GM19372 (cell line): ENCODE measurements around the gene ATF5.

Experiments
- ATAC-seq: cut with Tn5 transposase; IDR thresholded peaks from one replicate; pipeline ENCODE4 v1.9.1; 2021; ENCODE audit warnings: mild to moderate bottlenecking, low read depth, moderate library complexity; ENCODE audit not compliant: unreplicated experiment

Gene ATF5, protein sequence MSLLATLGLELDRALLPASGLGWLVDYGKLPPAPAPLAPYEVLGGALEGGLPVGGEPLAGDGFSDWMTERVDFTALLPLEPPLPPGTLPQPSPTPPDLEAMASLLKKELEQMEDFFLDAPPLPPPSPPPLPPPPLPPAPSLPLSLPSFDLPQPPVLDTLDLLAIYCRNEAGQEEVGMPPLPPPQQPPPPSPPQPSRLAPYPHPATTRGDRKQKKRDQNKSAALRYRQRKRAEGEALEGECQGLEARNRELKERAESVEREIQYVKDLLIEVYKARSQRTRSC

DNA sequence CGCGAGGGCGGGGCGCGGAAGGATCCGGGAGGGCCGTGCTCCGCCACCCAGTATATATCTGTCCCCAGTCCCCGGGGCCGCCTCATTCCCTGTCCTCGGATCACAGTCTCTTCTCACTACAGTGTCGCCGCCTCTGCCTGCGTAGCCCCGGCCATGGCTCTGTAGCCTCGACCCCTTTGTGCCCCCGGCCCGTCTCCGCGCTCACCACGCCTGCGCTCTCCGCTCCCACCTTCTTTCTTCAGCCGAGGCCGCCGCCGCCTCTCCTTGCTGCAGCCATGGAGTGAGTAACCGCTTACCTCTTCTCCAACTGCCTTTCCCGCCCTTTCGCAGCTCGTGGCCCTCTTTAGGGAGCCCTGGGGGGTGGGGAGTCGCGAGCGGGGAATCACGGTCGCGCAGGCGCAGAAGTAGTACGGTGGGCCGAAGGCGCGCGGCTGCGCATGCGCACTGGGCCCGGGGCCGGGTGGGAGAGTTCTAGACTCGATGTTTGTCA lies at the start of gene ATF5, which contains the start of gene NUP62:
TSS of gene ATF5 (plus strand) at position 85 of the 490 bp plus-strand sequence. CDS start 1,646 bp downstream, outside the sequence.
TSS of gene NUP62 (minus strand) at position 384 of the 490 bp plus-strand sequence. CDS start 19,697 bp downstream, outside the sequence.
- peak; percentile 50 for ATAC-seq

DNA sequence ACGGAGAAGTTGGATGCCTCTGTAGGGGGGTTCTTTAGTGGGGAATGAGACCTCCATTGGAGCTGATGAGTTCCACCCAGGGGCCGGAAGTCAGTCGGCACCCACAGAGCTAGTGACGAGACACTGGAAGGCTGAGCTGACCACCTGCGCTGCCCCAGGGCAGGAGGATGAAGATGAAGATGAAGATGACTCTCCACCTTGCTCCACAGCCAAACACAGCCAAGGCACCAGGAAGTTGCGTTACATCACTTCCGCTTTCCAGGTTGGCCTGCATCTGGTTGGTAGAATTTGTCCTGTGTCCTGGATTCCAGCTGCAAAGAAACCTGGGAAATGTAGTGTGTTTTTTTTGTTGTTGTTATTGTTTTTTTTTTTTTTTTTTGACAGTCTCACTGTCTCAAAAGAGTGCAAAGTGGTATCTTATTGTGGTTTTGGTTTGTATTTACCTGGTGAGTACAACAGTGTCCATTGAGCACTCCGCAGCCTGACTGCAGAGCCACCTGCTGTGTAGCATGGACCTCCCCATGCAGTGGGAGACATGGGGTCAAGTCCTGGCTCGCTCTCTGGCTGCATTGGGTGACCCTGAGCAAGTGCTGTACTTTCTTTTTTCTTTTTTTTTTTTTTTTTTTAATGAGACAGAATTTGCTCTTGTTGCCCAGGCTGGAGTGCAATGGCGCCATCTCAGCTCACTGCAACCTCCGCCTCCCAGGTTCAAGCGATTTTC lies 49.6 kb upstream of the ATF5 start:
- no peak for ATAC-seq

DNA sequence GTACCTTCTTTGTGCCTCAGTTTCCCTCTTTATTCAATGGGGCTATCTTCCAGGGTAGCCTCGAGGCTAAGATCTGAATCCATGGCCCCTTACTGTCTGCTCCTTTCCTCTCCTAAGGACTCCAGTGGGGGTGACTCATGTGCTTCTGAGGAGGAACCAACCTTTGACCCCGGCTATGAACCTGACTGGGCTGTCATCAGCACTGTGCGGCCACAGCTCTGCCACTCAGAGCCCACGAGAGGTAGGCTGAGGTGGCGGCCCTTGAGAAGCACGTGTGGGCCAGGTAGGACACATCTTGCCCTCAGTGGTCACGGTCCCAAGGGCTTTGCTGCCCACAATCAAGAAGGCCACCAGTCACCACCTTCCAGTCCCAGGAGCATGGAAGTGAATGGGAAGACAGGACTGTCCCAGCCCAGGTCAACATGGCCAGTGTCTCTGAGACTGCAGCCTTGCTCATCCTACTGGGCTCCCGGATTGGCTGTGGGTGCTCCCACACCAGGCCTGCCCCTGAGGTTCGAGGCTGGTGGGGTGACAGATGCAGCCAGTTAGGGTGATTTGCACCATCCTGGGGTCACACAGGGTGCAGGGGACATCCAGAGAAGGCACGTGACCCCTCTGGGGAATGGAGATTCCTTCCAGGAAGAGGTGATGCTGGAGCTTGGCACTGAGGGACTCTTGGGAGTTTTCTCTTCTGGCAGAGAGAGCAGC lies 48.7 kb upstream of the ATF5 start:
- ATAC-seq = no peak

DNA sequence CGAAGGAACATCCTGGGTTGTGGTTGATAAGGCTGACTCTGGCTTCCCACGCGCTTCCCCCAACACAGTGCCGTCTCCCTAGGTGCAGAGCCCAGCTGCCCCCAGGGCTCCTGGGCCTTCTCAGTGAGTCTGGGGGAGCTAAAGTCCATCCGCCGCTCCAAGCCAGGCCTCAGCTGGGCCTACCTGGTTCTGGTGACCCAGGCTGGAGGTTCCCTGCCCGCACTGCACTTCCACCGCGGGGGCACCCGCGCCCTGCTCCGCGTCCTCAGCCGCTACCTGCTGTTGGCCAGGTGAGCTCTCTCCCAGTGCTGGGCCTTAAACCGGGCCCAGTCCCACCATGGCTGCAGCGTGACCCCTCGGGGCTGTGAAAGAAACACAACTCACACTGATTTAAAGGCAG lies 47.8 kb upstream of the ATF5 start:
- no peak for ATAC-seq

DNA sequence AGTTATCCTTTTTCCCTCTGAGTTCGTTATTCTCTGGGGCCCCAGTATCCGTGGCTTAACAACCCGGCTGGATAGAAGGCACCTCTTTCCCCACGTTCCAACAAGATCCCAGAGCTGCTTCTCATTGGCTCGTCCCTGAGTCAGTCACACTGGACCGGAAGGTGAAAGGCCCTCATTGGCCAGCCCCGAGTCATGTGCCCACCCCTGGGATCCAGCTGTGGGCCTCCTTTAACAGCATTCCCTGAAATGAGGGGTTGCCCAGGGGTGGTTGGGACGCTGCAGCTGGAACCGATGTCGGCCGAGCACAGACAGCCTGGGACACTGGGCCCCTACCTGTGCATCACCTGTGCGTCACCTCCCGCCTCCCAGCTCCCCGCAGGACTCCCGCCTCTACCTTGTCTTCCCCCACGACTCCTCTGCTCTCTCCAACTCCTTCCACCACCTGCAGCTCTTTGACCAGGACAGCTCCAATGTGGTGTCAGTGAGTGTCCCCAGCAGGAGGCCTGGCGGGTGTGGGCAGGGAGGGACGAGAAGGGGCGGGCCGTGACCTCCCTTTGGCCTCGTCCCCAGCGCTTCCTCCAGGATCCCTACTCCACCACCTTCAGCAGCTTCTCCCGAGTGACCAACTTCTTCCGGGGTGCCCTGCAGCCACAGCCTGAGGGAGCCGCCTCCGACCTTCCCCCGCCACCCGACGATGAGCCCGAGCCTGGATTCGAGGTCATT lies 47.2 kb upstream of the ATF5 start:
- ATAC-seq = no peak

DNA sequence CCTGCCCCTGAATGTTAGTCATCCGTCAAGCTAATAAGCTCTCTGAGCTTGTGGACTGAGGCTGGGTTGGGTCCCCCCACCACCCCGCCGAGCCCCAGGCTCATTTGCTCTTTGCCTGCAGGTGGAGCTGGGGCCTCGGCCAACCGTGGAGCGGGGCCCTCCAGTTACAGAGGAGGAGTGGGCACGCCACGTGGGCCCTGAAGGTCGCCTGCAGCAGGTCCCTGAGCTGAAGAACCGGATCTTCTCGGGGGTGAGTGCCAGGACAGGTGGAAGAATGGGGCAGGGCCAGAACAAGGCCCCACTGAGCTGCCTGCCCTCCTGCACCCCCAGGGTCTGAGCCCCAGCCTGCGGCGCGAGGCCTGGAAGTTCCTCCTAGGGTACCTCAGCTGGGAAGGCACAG lies 46.4 kb upstream of the ATF5 start:
- ATAC-seq = no peak

DNA sequence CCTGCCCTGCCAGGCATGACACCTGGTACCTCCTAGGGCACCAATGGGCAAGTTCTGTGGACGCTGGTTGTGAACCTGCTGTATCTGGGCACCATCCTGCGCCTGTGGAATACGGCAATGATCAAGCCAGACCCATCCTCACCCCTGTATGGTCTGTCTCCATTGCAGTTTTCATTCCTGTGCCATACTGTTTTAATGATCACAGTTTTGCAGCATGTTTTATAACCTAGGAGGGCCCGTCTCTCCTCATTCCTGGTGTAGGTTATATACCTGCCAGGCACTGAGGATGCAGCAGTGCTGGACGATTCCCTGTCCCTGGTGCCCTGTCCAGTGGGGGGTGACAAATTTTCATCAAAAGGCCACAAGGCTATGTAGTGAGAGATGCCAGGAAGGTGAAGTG lies 45.9 kb upstream of the ATF5 start:
- no peak for ATAC-seq

DNA sequence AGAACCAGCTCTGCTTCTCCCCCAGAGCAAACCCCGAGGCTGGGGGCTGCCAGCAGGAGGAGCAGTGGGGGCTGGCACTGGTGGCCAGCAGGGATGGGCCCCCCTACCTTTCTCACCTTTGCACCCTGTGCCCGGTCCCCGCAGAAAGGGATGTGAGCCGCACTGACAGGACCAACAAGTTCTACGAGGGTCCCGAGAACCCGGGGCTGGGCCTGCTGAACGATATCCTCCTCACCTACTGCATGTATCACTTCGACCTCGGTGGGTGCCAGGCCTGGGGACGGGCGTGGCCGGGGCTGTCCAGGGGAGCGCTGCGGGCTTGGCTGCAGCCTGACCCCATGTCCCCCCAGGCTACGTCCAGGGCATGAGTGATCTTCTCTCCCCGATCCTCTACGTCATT lies 44.9 kb upstream of the ATF5 start:
- ATAC-seq = no peak

DNA sequence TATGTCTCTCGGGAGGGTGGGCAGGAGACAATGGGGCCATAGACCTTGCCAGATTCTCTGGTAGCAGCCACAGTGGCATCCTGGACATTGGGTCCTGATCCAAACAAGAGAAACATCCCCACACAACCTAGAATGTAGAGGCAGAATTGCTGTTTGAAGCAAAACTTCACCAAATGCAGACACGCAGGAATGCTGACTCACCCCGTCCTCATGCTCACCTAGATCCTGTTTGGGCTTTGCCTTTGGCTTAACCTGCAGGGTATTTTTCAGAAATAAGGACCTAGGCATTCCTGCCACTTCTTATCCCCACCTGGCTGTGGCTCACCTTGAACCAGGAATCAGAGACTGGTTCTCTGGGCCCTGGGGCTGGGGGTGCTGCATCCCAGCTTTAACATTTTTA lies 44.2 kb upstream of the ATF5 start:
- no peak for ATAC-seq

DNA sequence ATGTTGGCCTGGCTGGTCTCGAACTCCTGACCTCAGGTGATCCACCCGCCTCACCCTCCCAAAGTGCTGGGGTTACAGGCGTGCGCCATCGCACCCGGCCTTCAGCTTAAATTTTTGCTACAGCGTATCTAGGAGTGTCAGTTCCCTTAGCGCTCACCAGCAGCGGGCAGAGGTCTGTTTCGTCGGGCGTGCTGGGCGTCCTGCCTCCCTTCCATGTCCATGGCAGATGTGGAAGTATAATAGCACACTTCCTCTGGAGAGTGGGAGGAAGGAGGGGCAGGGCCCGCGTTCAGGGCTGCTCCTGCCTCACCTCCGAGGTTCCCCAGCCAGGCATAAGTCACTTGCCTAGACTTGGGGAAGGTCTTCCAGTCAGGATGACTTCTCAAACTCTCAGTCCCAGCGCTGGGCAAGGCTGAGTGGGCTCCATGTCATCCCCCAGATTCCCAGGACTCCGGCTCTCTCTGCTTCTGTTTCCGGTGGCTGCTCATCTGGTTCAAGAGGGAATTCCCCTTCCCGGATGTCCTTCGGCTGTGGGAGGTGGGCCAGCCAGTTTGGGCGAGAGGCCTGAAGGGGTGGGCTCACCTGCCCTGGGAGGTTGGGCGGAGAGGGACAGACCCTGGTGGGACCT lies 41.9 kb upstream of the ATF5 start:
- ATAC-seq = no peak

DNA sequence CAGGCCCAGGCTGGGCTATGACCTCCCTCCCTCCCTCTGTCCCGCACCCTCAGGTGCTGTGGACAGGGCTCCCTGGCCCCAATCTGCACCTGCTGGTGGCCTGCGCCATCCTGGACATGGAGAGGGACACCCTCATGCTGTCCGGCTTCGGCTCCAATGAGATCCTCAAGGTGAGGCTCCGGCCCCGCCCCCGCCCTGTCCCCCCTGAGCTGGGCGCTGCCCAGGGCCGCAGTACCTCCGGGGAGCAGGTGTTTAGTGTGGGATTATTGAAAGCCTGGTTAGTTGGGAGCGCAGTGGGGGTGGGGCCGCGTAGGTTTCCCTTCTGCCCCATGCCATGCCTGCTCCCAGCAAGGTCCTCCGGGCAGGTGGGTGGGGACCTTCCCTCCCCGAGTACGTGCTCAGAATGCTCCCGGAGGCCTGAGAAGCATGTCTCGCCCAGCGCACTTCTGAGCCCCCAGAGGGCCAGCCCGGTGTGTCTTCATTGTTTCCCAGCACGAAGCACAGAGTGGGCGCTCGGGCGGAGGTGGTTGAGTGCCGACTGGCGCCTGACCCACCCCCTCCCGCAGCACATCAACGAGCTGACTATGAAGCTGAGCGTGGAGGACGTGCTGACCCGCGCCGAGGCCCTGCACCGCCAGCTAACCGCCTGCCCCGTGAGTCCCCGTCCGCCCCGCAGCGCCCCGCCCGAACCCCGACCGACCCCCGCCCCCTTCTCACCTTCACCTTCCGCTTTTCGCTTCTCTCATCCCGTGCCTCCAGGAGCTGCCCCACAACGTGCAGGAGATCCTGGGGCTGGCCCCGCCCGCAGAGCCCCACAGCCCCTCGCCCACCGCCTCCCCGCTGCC lies 41.1 kb upstream of the ATF5 start:
- ATAC-seq = no peak

DNA sequence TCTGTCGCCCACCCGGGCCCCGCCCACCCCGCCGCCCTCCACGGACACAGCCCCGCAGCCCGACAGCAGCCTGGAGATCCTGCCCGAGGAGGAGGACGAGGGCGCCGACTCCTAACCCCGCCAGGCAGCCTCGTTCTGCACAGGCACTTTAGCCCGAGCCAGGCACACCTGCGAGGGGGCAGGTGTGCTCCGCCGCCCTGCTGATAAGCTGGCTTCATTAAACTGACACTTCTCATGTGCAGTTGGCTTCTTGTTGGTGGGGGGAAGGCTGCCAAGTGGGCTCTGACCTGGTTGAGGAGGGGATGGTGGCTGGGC lies 40.5 kb upstream of the ATF5 start:
- no peak for ATAC-seq

DNA sequence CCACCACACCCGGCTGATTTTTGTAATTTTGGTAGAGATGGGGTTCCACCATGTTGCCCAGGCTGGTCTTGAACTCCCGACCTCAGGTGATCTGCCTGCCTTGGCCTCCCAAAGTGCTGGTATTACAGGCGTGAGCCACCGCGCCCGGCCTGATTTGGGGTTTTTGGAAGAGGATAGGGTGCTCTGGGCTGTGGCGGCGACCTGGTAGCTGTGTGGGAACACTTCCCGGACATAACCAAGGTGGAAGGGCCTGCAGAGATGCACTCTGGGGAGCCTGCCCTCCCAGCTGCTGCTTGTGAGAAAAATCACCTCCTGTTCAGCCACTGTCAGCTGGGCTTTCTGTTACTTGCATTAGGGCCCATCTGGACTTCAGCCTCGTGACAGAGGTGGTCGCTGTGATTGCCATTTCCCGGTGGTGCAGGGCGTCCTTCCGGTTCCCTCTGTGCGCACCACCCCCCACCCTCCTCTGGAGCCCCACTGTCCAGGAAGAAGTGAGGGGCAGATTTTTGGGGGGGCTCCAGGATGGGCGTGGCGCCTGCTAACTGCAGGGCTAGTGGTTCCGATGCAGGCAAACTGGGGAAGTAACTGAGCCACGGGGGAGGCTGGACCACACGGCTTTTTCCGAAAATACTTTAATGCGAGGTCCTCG lies 39.8 kb upstream of the ATF5 start:
- ATAC-seq = no peak

DNA sequence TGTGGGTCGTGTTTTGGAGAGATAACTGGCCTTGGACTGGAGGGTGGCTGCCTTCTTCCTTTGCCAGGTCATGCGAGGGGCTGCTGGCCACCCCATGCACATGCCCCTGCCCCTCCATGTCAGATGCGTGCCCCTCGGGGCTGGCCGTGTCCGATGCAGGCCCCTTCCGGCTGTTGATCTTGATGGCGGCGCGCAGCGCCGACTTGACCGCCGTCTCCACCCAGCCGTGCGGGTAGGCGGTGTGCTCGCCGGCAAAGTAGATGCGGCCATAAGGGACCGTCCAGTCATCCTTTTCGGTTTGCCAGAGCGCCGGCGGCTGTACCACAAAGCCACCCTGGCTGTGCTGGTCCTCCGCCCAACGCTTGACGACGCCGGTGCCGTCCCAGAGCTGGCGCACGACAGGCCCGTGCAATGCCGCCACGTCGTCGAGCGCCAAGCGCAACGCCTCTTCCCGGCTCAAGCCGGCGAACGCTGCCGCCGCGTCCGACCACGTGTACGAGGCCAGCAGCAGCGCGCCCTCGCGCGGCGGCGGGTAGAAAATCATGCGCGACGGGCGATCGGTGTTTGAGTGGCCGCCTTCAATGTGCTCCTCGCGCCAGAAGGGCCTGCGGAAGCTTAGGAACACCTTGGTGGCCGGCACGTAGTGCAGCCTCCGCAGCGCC lies 39.2 kb upstream of the ATF5 start:
- no peak for ATAC-seq

DNA sequence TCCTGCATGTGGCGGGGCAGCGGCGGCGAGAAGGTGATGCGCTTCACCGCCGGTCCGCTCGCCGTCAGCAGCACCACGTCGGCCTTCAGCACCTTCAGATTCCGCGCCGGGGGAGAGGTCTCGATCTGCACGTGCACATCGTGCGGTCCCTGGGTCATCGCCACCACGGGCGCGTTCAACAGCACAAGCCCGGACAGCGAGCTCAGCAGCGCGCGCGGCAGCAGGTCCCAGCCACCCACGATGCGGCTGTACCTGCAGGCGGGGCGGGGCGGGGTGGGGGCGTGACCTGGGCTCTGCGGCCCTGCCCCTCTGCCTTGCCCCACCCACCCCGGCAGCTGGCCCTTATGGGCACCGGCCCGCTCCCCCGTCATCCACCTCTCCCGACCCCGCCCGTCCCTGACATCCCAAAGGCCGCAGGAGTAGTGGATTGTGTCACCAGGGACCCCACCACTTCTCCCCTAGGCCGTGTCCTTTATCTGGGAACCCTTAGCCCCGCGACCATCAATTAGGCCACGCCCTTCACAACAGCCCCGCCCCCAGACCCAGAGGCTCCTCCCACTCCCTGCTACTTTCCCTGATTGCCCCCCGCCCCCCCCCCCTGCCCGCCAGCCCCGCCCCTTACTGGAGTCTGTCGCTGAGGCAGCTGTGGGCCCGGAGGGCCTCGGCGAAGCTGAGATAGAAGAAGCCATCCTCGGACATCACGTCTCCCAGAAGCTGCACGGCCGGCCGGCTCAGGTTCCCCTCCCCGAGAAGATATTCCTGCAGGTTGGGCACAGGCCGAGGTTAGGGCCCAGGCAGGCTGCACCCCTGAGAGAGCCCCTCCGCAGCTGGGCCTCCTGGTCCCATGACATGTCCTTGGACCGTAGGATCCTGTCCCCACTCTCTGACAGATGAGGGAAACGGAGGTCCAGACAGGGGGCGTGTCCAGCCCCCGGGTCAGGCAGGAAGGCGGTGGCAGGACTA lies 38.4 kb upstream of the ATF5 start:
- no peak for ATAC-seq

DNA sequence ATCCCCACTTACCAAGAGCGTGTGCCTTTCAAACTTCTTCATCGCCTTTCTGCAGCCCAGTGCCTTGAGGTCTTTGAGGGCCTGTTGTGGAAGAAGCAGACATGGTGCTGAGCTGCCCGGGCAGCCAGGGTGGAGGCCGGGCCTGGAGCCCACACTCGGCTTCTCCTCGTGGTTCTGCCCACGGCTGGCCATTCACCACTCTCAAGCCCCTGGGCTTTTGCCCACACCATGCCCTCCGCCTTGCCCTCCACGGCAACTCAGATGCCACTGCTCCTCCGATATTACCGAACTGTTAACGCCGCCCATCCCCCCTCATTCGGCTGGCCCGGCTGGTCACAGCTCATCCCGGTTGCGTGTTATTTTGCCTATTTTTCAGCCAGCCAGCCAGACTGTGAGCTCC lies 37.6 kb upstream of the ATF5 start:
- ATAC-seq = no peak

DNA sequence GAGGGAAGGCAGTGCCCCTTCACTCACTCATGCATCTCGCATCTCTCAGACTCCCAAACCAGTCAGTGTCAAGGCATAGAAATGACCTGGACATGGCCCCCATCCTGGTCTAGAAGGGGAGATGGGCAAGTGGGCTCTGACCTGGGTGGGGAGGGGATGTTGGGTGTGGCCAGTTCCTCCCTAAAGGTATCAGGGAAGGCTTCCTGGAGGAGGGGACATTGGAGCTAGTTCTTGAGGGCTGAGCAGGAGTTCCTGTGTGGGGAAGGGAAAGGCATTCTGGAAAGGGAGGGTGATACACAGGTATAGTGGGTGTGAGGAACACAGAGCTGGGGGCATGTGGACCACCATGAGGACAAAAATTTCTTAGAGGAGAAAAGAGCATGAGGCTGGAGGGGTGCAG lies 36.3 kb upstream of the ATF5 start:
- no peak for ATAC-seq
